Smooth muscle cell (in vitro differentiated cells): ENCODE measurements around the gene SPRED1. TPM values are rescaled to one million over a fixed set of nuclear protein-coding genes. Genes with fewer than 3 reads are reported as not detected.
A peak's percentile ranks its signal among the peaks of the same experiment; 100 is the strongest.

Source experiments
- DNase-seq: peaks from one replicate; lab custom pipeline; 2025; ENCODE audit not compliant: unreplicated experiment; lab: John Stamatoyannopoulos, UW
- H2AFZ ChIP-seq: fragments of 200-600 bp; sonication (generic); 2 replicates; pipeline ENCODE4 v1.6.0; 2016; ENCODE audit warnings: antibody characterized with exemption, low read depth, mild to moderate bottlenecking
- H3F3A ChIP-seq: fragments of 200-600 bp; sonication (generic); 2 replicates; pipeline ENCODE4 v1.6.0; 2017; ENCODE audit warnings: antibody characterized with exemption, low read depth
- H3K27ac ChIP-seq: fragments of 200-600 bp; sonication (generic); 2 replicates; pipeline ENCODE4 v1.5.1; 2016; ENCODE audit warnings: low read depth, mild to moderate bottlenecking
- H3K27me3 ChIP-seq: fragments of 200-600 bp; sonication (generic); 2 replicates; pipeline ENCODE4 v1.6.1; 2016; ENCODE audit warnings: low read depth, mild to moderate bottlenecking
- H3K36me3 ChIP-seq: fragments of 200-600 bp; sonication (generic); 2 replicates; pipeline ENCODE4 v1.5.1; 2016; ENCODE audit warnings: low read depth
- H3K4me1 ChIP-seq: fragments of 200-600 bp; sonication (generic); 2 replicates; pipeline ENCODE4 v1.5.1; 2016; ENCODE audit warnings: low read depth
- H3K4me2 ChIP-seq: fragments of 200-600 bp; sonication (generic); 2 replicates; pipeline ENCODE4 v1.6.0; 2016; ENCODE audit warnings: mild to moderate bottlenecking
- H3K4me3 ChIP-seq: fragments of 200-600 bp; sonication (generic); 2 replicates; pipeline ENCODE4 v1.5.1; 2016; ENCODE audit warnings: mild to moderate bottlenecking
- H3K79me2 ChIP-seq: fragments of 200-600 bp; sonication (generic); 2 replicates; pipeline ENCODE4 v1.6.0; 2016; ENCODE audit warnings: low read depth, mild to moderate bottlenecking
- H3K9ac ChIP-seq: fragments of 200-600 bp; sonication (generic); 2 replicates; pipeline ENCODE4 v1.6.0; 2016; ENCODE audit warnings: low read depth
- H3K9me3 ChIP-seq: fragments of 200-600 bp; sonication (generic); replicated peaks from 2 replicates; pipeline ENCODE4 v1.5.1; 2016; ENCODE audit warnings: low read depth
- H4K20me1 ChIP-seq: fragments of 200-600 bp; sonication (generic); 2 replicates; pipeline ENCODE4 v1.6.0; 2016; ENCODE audit warnings: low read depth
- CTCF ChIP-seq: fragments of 200-600 bp; sonication (generic); IDR thresholded peaks from 2 replicates; pipeline ENCODE4 v1.5.1; 2017; ENCODE audit warnings: borderline replicate concordance, mild to moderate bottlenecking, antibody characterized with exemption; ENCODE audit not compliant: insufficient read depth, poor library complexity, severe bottlenecking
- WGBS: methylation state at CpG from one replicate; pipeline ENCODE4 v1.1.7; 2016; ENCODE audit warnings: low lambda C conversion rate; 5-methylcytosine and 5-hydroxymethylcytosine counted together
- polyA plus RNA-seq: library from polyadenylated mRNA; unstranded; fragments of >200 nt; fragmentation: Nextera tagmentation; extraction: Ambion mirVana; gene quantifications from 2 replicates; pipeline ENCODE4 v1.2.1, GENCODE V29; 2016
- total RNA-seq: library from RNA; depleted of rRNA; stranded (reverse); fragments of >200 nt; gene quantifications from 2 replicates; pipeline ENCODE4 v1.2.3, GENCODE V29; 2014

The SPRED1 gene
- total and polyA plus RNA-seq, 2 experiments from 2014 or later = 22.2 to 53.0 TPM

GRCh38 chr15:38374029-38374428, 121.4 kb downstream of the SPRED1 start:
- no peak overlapping the region for H3K27ac ChIP-seq
- no peak for TF ChIP-seq CTCF

GRCh38 chr15:38374556-38374955, 121.9 kb downstream of the SPRED1 start:
- H3K27ac ChIP-seq = no peak overlapping the region
- H3K79me2 ChIP-seq = no peaks in the 10 kb centered on the region
- no peak overlapping the region for H2AFZ ChIP-seq
- no peak overlapping the region for H3K4me3 ChIP-seq
- no peak for DNase-seq
- no peaks in the 10 kb centered on the region for H3F3A ChIP-seq
- TF ChIP-seq CTCF = no peak
- H3K27me3 ChIP-seq = no peaks in the 10 kb centered on the region
- no peak overlapping the region for H3K9ac ChIP-seq
- no peaks in the 10 kb centered on the region for H3K36me3 ChIP-seq
- H4K20me1 ChIP-seq = no peaks in the 10 kb centered on the region
- WGBS = 67% methylated on average over 4 of the region's 4 CpGs
- no peak overlapping the region for H3K4me2 ChIP-seq
- no peaks in the 10 kb centered on the region for H3K9me3 ChIP-seq
- H3K4me1 ChIP-seq = peaks cover 6% of the 10 kb centered on the region

More at GRCh38 chr15:38374029-38374428, 121.4 kb downstream of the SPRED1 start:
- no peaks in the 10 kb centered on the region for H3K36me3 ChIP-seq
- H3K9me3 ChIP-seq = no peaks in the 10 kb centered on the region
- H3K4me3 ChIP-seq = no peak overlapping the region
- DNase-seq = no peak
- H3K4me1 ChIP-seq = peaks cover 6% of the 10 kb centered on the region
- H3F3A ChIP-seq = no peaks in the 10 kb centered on the region
- H3K4me2 ChIP-seq = no peak overlapping the region
- H3K27me3 ChIP-seq = no peaks in the 10 kb centered on the region
- H4K20me1 ChIP-seq = no peaks in the 10 kb centered on the region
- H3K9ac ChIP-seq = no peak overlapping the region
- no peak overlapping the region for H2AFZ ChIP-seq
- H3K79me2 ChIP-seq = no peaks in the 10 kb centered on the region

GRCh38 chr15:38376081-38376480, 123.4 kb downstream of the SPRED1 start:
- Histone ChIP-seq H3K9me3 (no peaks in the 10 kb centered on the region), H3K79me2 (no peaks in the 10 kb centered on the region), H3K27ac (no peak overlapping the region), H3K4me3 (no peak overlapping the region), H2AFZ (no peak overlapping the region), H3K27me3 (no peaks in the 10 kb centered on the region), H3K9ac (no peak overlapping the region), H3F3A (no peaks in the 10 kb centered on the region), H3K36me3 (no peaks in the 10 kb centered on the region), H3K4me1 (peaks cover 6% of the 10 kb centered on the region), H3K4me2 (no peak overlapping the region), H4K20me1 (no peaks in the 10 kb centered on the region)
- DNase-seq = no peak
- no peak for TF ChIP-seq CTCF
- WGBS = 94% methylated on average over 2 of the region's 2 CpGs

DNA sequence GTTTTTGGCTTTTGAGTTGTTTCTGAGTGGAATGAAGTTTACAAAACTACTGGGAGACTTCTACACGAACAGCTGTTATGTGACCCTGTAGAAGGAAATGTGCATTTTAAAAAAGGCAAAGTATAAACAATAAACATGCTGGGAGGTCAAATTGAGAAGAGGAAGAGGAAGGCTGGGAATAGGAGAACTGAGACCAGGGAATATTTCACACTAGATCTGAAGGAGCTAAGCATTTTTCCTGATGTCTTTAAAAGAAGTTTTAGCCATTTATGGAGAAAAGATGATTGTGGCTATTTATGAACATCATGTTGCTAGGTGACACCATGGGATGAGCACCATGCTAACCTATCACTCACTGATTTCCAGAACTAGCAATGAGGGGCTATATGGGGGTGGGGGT, 125.0 kb downstream of the SPRED1 start:
- Histone ChIP-seq H3F3A (no peaks in the 10 kb centered on the region), H3K27ac (peak overlapping the region; percentile 65), H3K9ac (peak overlapping the region; percentile 28), H3K79me2 (no peaks in the 10 kb centered on the region), H4K20me1 (no peaks in the 10 kb centered on the region), H3K36me3 (no peaks in the 10 kb centered on the region), H3K4me2 (peak overlapping the region; percentile 74), H3K4me1 (peaks cover 6% of the 10 kb centered on the region), H3K4me3 (no peak overlapping the region), H3K9me3 (no peaks in the 10 kb centered on the region), H3K27me3 (no peaks in the 10 kb centered on the region), H2AFZ (peak overlapping the region; percentile 65)
- WGBS = 33% methylated on average over 1 of the region's 1 CpG
- no peak for DNase-seq
- no peak for TF ChIP-seq CTCF
